C4-2B (cell line): ENCODE data around the gene SHROOM3.
A peak's percentile ranks its signal among the peaks of the same experiment; 100 is the strongest.

Experiments used
- H3K27ac ChIP-seq: fragments of 450-650 bp; 2 replicates; pipeline ENCODE4 v1.5.1; 2017
- ZFX ChIP-seq: fragments of 450-650 bp; IDR thresholded peaks from 2 replicates; pipeline ENCODE4 v1.6.1; 2017
- TF ChIP-seq, protein P1 (sequence below): fragments of 450-650 bp; conservative IDR thresholded peaks from 2 replicates; pipeline ENCODE4 v1.5.1; 2017; ENCODE audit warnings: mild to moderate bottlenecking

The SHROOM3 gene

GRCh38 chr4:76758290-76758882 is 323.4 kb downstream of the SHROOM3 start:
- peak overlapping the region; percentile 33; the same call in 1 of the 2 replicates for H3K27ac ChIP-seq
- TF ChIP-seq, protein P1, sequence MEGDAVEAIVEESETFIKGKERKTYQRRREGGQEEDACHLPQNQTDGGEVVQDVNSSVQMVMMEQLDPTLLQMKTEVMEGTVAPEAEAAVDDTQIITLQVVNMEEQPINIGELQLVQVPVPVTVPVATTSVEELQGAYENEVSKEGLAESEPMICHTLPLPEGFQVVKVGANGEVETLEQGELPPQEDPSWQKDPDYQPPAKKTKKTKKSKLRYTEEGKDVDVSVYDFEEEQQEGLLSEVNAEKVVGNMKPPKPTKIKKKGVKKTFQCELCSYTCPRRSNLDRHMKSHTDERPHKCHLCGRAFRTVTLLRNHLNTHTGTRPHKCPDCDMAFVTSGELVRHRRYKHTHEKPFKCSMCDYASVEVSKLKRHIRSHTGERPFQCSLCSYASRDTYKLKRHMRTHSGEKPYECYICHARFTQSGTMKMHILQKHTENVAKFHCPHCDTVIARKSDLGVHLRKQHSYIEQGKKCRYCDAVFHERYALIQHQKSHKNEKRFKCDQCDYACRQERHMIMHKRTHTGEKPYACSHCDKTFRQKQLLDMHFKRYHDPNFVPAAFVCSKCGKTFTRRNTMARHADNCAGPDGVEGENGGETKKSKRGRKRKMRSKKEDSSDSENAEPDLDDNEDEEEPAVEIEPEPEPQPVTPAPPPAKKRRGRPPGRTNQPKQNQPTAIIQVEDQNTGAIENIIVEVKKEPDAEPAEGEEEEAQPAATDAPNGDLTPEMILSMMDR: peak; percentile 85
- no peak for TF ChIP-seq ZFX

DNA sequence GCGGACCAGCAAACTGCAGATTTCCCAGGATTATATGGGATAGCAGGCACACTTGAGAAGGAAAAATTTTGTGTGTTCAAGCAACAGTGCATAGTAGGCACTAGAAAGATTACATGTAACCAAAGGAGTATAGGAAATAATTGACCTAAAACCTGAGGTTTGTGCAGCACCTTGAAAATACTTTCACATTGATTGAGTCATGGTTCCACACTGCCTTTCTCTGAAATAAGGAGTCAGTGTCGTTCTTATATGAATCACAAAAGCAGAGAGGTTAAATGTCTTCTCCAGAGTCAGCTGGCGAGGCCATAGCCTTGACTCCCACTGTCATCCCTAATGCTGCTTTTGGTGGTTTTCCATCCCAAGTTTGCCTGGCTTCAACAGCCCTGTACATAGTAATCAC is 324.0 kb downstream of the SHROOM3 start:
- no peak overlapping the region; the same call in 1 of the 2 replicates for H3K27ac ChIP-seq
- no peak for TF ChIP-seq ZFX
- TF ChIP-seq, protein P1: no peak

GRCh38 chr4:76760193-76760592 is 325.2 kb downstream of the SHROOM3 start:
- H3K27ac ChIP-seq: no peak overlapping the region
- TF ChIP-seq, protein P1: no peak
- no peak for TF ChIP-seq ZFX

- no peak overlapping the region for H3K27ac ChIP-seq
- TF ChIP-seq, protein P1: no peak
- no peak for TF ChIP-seq ZFX
These were observed 327.4 kb downstream of the SHROOM3 start for GRCh38 chr4:76762137-76763130.

- no peak for TF ChIP-seq ZFX
- TF ChIP-seq, protein P1: no peak
- no peak overlapping the region for H3K27ac ChIP-seq
These were observed 329.2 kb downstream of the SHROOM3 start for GRCh38 chr4:76764251-76764650.

DNA sequence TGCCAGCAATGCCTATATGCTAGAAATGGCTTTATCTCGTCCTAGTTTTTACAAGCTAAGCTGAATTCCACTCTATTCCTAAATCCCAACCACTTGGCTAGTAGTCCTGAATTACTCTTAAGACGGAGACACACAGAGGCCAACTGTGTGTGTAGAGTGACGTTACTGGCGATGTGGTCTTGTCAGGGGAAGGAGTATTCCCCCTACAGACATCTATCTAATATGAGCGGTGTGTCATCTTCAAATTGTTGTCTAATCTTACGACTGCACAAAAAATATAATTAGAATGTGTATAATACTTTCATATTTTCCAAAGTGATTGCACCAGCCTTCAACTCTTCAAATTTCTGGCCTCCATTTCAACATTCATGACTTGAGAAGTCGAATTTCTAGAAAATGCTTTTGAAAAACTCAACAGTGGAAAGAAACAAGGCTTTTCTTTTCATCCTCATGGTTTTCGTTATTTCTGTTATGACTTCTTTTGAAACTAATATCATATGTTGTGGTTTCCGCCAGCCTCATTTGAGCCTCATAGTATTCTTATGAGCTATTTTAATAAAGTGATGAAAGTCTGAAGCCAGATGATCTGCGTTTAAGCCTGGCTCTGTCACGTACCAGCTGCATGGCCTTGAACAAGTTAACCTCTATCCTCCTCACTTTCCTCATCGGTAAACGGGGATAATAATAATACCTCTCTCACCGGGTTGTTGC is 330.6 kb downstream of the SHROOM3 start:
- H3K27ac ChIP-seq: no peak overlapping the region
- TF ChIP-seq ZFX: no peak
- TF ChIP-seq, protein P1: no peak
